Measurements from ENCODE around the gene QRICH2.
"Not testable (repeated sequence)": the region's sequence is repeated elsewhere in the genome, so short reads cannot be mapped to it uniquely, and the experiment has no call there.

Gene QRICH2

DNA sequence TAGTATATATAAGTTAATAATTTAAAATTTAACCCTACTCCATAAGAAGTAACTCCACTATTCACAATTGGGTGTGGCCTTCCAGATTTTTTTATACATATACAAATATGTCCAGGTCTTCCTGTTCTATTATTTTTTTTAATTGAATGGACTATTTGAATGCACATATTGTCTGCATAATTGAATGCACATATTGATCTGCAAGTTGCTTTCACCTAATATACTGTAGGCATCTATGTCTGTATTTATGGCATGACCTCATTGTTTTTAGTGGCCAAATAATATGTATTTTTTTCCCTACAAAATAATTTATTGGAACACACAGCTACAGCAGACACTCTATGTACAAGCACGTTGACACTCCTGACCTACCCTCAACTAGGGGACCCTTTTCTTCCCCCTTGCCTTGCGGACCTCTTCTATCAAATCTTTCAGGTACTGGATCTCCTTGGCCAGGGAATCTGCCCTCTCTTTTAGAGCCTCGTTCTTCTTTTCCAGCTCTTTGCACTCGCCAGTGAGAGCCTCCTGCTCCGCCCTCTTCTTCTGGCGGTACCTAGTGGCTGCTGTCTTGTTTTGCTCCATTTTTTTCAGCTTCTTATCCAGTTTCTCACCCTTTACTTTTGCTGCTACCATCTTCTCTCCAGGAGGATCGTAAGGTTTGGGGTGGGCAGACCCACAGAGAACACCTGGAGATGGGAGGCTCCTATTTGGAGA, 82.5 kb downstream of the QRICH2 start:
- not testable (repeated sequence) for DNase-seq (ENCODE audit: extremely low read depth in 1 of 2, low read depth in 1 of 2)

All from stimulated activated CD8-positive, alpha-beta memory T cell treated with anti-CD3 and anti-CD28 coated beads, Interleukin-7, amount 100 ng/mL, for 48 hours (primary cell).